Glomerular visceral epithelial cell (primary cell): Measurements from ENCODE around the gene GJA3.

Experiments
- DNase-seq: peaks from one replicate; pipeline ENCODE4 v3.0.0-alpha.2; 2016; ENCODE audit errors: extremely low spot score

The GJA3 gene

GRCh38 chr13:20151016-20151415 lies 9.8 kb downstream of the GJA3 start:
- DNase-seq = no peak

- no peak for DNase-seq
Measured at GRCh38 chr13:20150561-20150960, 10.3 kb downstream of the GJA3 start.

GRCh38 chr13:20149762-20150161 lies 11.1 kb downstream of the GJA3 start:
- no peak for DNase-seq

- no peak for DNase-seq
Measured at GRCh38 chr13:20148501-20149183, 12.2 kb downstream of the GJA3 start.

- no peak for DNase-seq
Measured at GRCh38 chr13:20146381-20146780, 14.5 kb downstream of the GJA3 start.

GRCh38 chr13:20145521-20145920 lies 15.3 kb downstream of the GJA3 start:
- no peak for DNase-seq

- no peak for DNase-seq
Measured at GRCh38 chr13:20144141-20144850, 16.6 kb downstream of the GJA3 start.

GRCh38 chr13:20142927-20143480 lies 17.8 kb downstream of the GJA3 start:
- DNase-seq = no peak

GRCh38 chr13:20142023-20142926 lies 18.6 kb downstream of the GJA3 start:
- DNase-seq = no peak

GRCh38 chr13:20141238-20142022 lies 19.4 kb downstream of the GJA3 start:
- no peak for DNase-seq

- no peak for DNase-seq
Measured at GRCh38 chr13:20140487-20140886, 20.4 kb downstream of the GJA3 start.

GRCh38 chr13:20137875-20138274 lies 23.0 kb downstream of the GJA3 start:
- no peak for DNase-seq

GRCh38 chr13:20136781-20137703 lies 23.8 kb downstream of the GJA3 start:
- no peak for DNase-seq

GRCh38 chr13:20134732-20135131 lies 26.1 kb downstream of the GJA3 start:
- no peak for DNase-seq

GRCh38 chr13:20132052-20132634 lies 28.7 kb downstream of the GJA3 start:
- DNase-seq = no peak

GRCh38 chr13:20131057-20131832 lies 29.6 kb downstream of the GJA3 start:
- no peak for DNase-seq

- no peak for DNase-seq
Measured at GRCh38 chr13:20130652-20131051, 30.2 kb downstream of the GJA3 start.

- DNase-seq = no peak
Measured at GRCh38 chr13:20130012-20130411, 30.8 kb downstream of the GJA3 start.

GRCh38 chr13:20129076-20129475 lies 31.8 kb downstream of the GJA3 start:
- no peak for DNase-seq
